Measurements from ENCODE around the gene ZNF836. TPM values are rescaled to one million over a fixed set of nuclear protein-coding genes. Genes with fewer than 3 reads are reported as not detected.
A peak's percentile ranks its signal among the peaks of the same experiment; 100 is the strongest.

ZNF836 gene
- polyA plus RNA-seq, 3 donors, result 2.3 to 4.8 (median 2.6) TPM

- peaks cover 26 to 31% of the 10 kb centered on the region in 2 donors for H3K36me3 Mint-ChIP-seq
- no peaks in the 10 kb centered on the region for H3K27me3 ChIP-seq (ENCODE audit: control insufficient read depth in 2 of 2, insufficient read depth in 2 of 2, low read length in 2 of 2)
- H3K27ac Mint-ChIP-seq, result peak overlapping the region; percentile 89 to 96 (median 94)
- WGBS (ENCODE audit: insufficient coverage), result 0% methylated on average over 21 of the region's 22 CpGs
- peak overlapping the region; percentile 47 to 88 for H3K27ac ChIP-seq (ENCODE audit: low read depth in 1 of 2, low read length in 2 of 2)
- H3K4me2 ChIP-seq (replicated peaks; ENCODE audit: extremely low read depth, low read length, poor library complexity, severe bottlenecking), result peak overlapping the region; percentile 95
- intact Hi-C loops (cut with micrococcal nuclease), result loop anchor here in 1 of 2 donors (2.0 kb wide), 1 partner anchor 32 kb away; the partner anchor contains the start of gene ZNF616
- H3K9ac ChIP-seq (ENCODE audit: insufficient read depth, low read length, poor library complexity, severe bottlenecking), result peak overlapping the region; percentile 80
- peaks cover 6% of the 10 kb centered on the region for H3K79me2 ChIP-seq (ENCODE audit: insufficient read depth, low read length)
- peaks cover 17 to 33% of the 10 kb centered on the region in 2 donors for H3K36me3 ChIP-seq (replicated peaks in 1 of 2; ENCODE audit: control insufficient read depth in 1 of 2, insufficient read depth in 2 of 2, low read length in 2 of 2)
- peaks cover 12 to 17% of the 10 kb centered on the region in 2 donors for H3K4me1 ChIP-seq (ENCODE audit: control insufficient read depth in 1 of 2, insufficient read depth in 2 of 2, low read length in 2 of 2)
- TF ChIP-seq CTCF (IDR thresholded peaks at IDR 0.05), result no peak
- H3K4me3 Mint-ChIP-seq, result peak overlapping the region; percentile 99 to 100
- H3K27me3 Mint-ChIP-seq (ENCODE audit: low read depth in 3 of 3), result peaks cover 5 to 11% (median 5%) of the 10 kb centered on the region in 3 donors
- peak overlapping the region; percentile 66 to 98 (median 87) for H3K4me3 ChIP-seq (replicated peaks in 1 of 3; ENCODE audit: low read depth in 2 of 3, low read length in 3 of 3)
- DNase-seq, result no peak
- H4K20me1 ChIP-seq (ENCODE audit: insufficient read depth, low read length), result no peaks in the 10 kb centered on the region
- H3K4me1 Mint-ChIP-seq, result peaks cover 20% of the 10 kb centered on the region
- peaks cover 12 to 17% of the 10 kb centered on the region in 2 donors for H3K9me3 ChIP-seq (replicated peaks in 1 of 2; ENCODE audit: control insufficient read depth in 1 of 2, insufficient read depth in 1 of 2, low read length in 2 of 2)
- H3K9me3 Mint-ChIP-seq, result peaks cover 7 to 55% (median 24%) of the 10 kb centered on the region in 7 donors
- H2AFZ ChIP-seq (ENCODE audit: insufficient read depth, low read depth, low read length, poor library complexity, severe bottlenecking), result peak overlapping the region; percentile 93
Measured at GRCh38 chr19:52170863-52171320, 529 bp downstream of the ZNF836 start.

- Mint-ChIP-seq H3K27me3 (ENCODE audit: low read depth in 3 of 3) (peaks cover 5 to 11% (median 5%) of the 10 kb centered on the region in 3 donors), H3K4me1 (peaks cover 20% of the 10 kb centered on the region), H3K27ac (peak overlapping the region in 4 of 7 donors; percentile 1 to 95 (median 60)), H3K9me3 (peaks cover 7 to 58% (median 27%) of the 10 kb centered on the region in 7 donors), H3K36me3 (peaks cover 32 to 37% of the 10 kb centered on the region in 2 donors), H3K4me3 (peak overlapping the region; percentile 99 to 100)
- no peak for TF ChIP-seq CTCF (IDR thresholded peaks at IDR 0.05)
- H2AFZ ChIP-seq (ENCODE audit: insufficient read depth, low read depth, low read length, poor library complexity, severe bottlenecking), result peak overlapping the region; percentile 93
- peaks cover 15 to 16% of the 10 kb centered on the region in 2 donors for H3K9me3 ChIP-seq (replicated peaks in 1 of 2; ENCODE audit: control insufficient read depth in 1 of 2, insufficient read depth in 1 of 2, low read length in 2 of 2)
- H3K27me3 ChIP-seq (ENCODE audit: control insufficient read depth in 2 of 2, insufficient read depth in 2 of 2, low read length in 2 of 2), result no peaks in the 10 kb centered on the region
- WGBS (ENCODE audit: insufficient coverage), result 17% methylated on average over 5 of the region's 5 CpGs
- no peak for DNase-seq
- H3K9ac ChIP-seq (ENCODE audit: insufficient read depth, low read length, poor library complexity, severe bottlenecking), result peak overlapping the region; percentile 80
- H3K79me2 ChIP-seq (ENCODE audit: insufficient read depth, low read length), result peaks cover 6% of the 10 kb centered on the region
- peaks cover 19 to 39% of the 10 kb centered on the region in 2 donors for H3K36me3 ChIP-seq (replicated peaks in 1 of 2; ENCODE audit: control insufficient read depth in 1 of 2, insufficient read depth in 2 of 2, low read length in 2 of 2)
- peak overlapping the region; percentile 66 to 98 (median 87) for H3K4me3 ChIP-seq (replicated peaks in 1 of 3; ENCODE audit: low read depth in 2 of 3, low read length in 3 of 3)
- no peaks in the 10 kb centered on the region for H4K20me1 ChIP-seq (ENCODE audit: insufficient read depth, low read length)
- H3K27ac ChIP-seq (ENCODE audit: low read depth in 1 of 2, low read length in 2 of 2), result no peak overlapping the region
- peaks cover 12 to 17% of the 10 kb centered on the region in 2 donors for H3K4me1 ChIP-seq (ENCODE audit: control insufficient read depth in 1 of 2, insufficient read depth in 2 of 2, low read length in 2 of 2)
- intact Hi-C loops (cut with micrococcal nuclease), result loop anchor here in 1 of 2 donors (2.0 kb wide), 1 partner anchor 32 kb away; the partner anchor contains the start of gene ZNF616
- peak overlapping the region; percentile 95 for H3K4me2 ChIP-seq (replicated peaks; ENCODE audit: extremely low read depth, low read length, poor library complexity, severe bottlenecking)
Measured at GRCh38 chr19:52170304-52170703, 1.1 kb downstream of the ZNF836 start.
